ENCODE measurements around the gene WFDC5. TPM values are rescaled to one million over a fixed set of nuclear protein-coding genes. Genes with fewer than 3 reads are reported as not detected.

Gene WFDC5
- total and polyA plus RNA-seq, 10 of the 15 experiments (the other 5 are each of a cell fraction or from before 2014, with no cell fraction given): 0.20 to 0.26 (median 0.21) TPM; not detected in 7

GRCh38 chr20:45073221-45073620 lies 41.8 kb downstream of the WFDC5 start (continued):
- TF ChIP-seq TCF3 (IDR thresholded peaks at IDR 0.05; ENCODE audit: borderline replicate concordance, insufficient read depth, low read depth, low read length) (no peak), ZNF384 (IDR thresholded peaks at IDR 0.05; ENCODE audit: borderline replicate concordance, low read depth, low read length) (no peak), CHD1 (IDR thresholded peaks at IDR 0.05; ENCODE audit: low read depth, low read length) (no peak), SUPT20H (IDR thresholded peaks at IDR 0.05; ENCODE audit: borderline replicate concordance, control insufficient read depth, low read depth, low read length) (no peak), IRF4 (IDR thresholded peaks at IDR 0.05; ENCODE audit: low read depth, low read length) (no peak)

DNA sequence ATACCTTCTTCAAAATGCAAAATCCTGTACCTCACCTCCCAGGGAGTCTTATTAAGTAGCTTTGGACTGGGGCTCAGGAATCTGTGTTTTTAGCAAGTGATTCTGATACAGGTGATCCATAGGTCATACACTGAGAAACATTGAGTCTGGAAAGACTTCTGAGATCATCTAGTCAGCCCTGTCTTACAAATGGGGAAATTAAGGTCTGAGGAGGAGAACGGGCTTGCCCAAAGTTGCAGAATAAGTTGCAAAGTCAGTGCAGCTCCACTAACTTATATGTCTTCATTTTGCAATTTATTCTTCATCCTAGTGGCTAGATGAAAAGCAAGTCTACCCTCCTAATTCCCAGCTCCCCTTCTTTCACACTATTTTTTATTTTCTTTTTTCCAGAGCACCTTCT lies 42.9 kb downstream of the WFDC5 start:
- Histone ChIP-seq H3K36me3 (ENCODE audit: control insufficient read depth in 2 of 2, insufficient read depth in 2 of 2, low read length in 1 of 2) (peaks cover 16 to 33% of the 10 kb centered on the region in 2 experiments), H3K79me2 (ENCODE audit: control insufficient read depth, insufficient read depth, low read length) (peaks cover 4% of the 10 kb centered on the region), H4K20me1 (ENCODE audit: control insufficient read depth, insufficient read depth) (no peaks in the 10 kb centered on the region), H3K27ac (ENCODE audit: control insufficient read depth, insufficient read depth) (no peak overlapping the region), H3K9me3 (replicated peaks; ENCODE audit: control insufficient read depth, insufficient read depth, low read length) (no peaks in the 10 kb centered on the region), H3K27me3 (replicated peaks in 1 of 2; ENCODE audit: control insufficient read depth in 2 of 2, insufficient read depth in 2 of 2, low read length in 1 of 2) (no peaks in the 10 kb centered on the region), H3K4me1 (ENCODE audit: control insufficient read depth, insufficient read depth, low read length) (no peaks in the 10 kb centered on the region), H3K9ac (ENCODE audit: control insufficient read depth, insufficient read depth, low read length) (no peak overlapping the region), H3K4me3 (no peak overlapping the region), H3K4me2 (ENCODE audit: control insufficient read depth, insufficient read depth) (no peak overlapping the region), H2AFZ (ENCODE audit: control insufficient read depth, low read depth, low read length) (no peak overlapping the region)
- no TSS peak for BruUV-seq (replicated peaks)
- DNase-seq (ENCODE audit: low read depth, low spot score): no peak
- ChIA-PET RAD21 (ENCODE audit: unreplicated experiment) (interaction anchor here (1.7 kb wide), 1 partner anchor 28 kb away, joined by 5 read pairs; no protein-coding TSS in a partner anchor), SMC1A (ENCODE audit: uncharacterized antibody, unreplicated experiment) (interaction anchor here (0.5 to 1.7 kb wide), 5 partner anchors 11 to 28 kb away, joined by 3 to 5 read pairs (median 3); no protein-coding TSS in a partner anchor), POLR2A (interaction anchor here (1.6 kb wide), 1 partner anchor 14 kb away, joined by 4 read pairs; no protein-coding TSS in a partner anchor), CTCF (interaction anchor here (0.5 to 3.0 kb wide), 8 partner anchors 8 to 213 kb away, joined by 3 to 20 read pairs (median 3); no protein-coding TSS in a partner anchor)
- ATAC-seq: no peak
- FAIRE-seq: no peak
- in situ Hi-C loops (cut with MboI) (no loop called here), intact Hi-C loops (cut with micrococcal nuclease; ENCODE audit: unreplicated experiment) (no loop called here)
- 100% methylated on average over 1 of the region's 1 CpG for WGBS (ENCODE audit: insufficient coverage, insufficient replicate concordance, low lambda C conversion rate, missing lambda C conversion rate)
- TF ChIP-seq, protein P1, sequence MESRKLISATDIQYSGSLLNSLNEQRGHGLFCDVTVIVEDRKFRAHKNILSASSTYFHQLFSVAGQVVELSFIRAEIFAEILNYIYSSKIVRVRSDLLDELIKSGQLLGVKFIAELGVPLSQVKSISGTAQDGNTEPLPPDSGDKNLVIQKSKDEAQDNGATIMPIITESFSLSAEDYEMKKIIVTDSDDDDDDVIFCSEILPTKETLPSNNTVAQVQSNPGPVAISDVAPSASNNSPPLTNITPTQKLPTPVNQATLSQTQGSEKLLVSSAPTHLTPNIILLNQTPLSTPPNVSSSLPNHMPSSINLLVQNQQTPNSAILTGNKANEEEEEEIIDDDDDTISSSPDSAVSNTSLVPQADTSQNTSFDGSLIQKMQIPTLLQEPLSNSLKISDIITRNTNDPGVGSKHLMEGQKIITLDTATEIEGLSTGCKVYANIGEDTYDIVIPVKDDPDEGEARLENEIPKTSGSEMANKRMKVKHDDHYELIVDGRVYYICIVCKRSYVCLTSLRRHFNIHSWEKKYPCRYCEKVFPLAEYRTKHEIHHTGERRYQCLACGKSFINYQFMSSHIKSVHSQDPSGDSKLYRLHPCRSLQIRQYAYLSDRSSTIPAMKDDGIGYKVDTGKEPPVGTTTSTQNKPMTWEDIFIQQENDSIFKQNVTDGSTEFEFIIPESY (IDR thresholded peaks at IDR 0.05): no peak
- TF ChIP-seq SKIL (IDR thresholded peaks at IDR 0.05; ENCODE audit: low read depth, poor library complexity, severe bottlenecking): no peak
- TF ChIP-seq ESRRA (IDR thresholded peaks at IDR 0.05; ENCODE audit: low read length): no peak
- no peak for TF ChIP-seq NFYA (IDR thresholded peaks at IDR 0.05; ENCODE audit: borderline replicate concordance, low read depth, low read length)
- no peak for TF ChIP-seq MEF2A (IDR thresholded peaks at IDR 0.05; ENCODE audit: insufficient read depth, low read depth, low read length)
- TF ChIP-seq SP1 (IDR thresholded peaks at IDR 0.05; ENCODE audit: low read depth, low read length): no peak
- no peak for TF ChIP-seq CREB1 (IDR thresholded peaks at IDR 0.05; ENCODE audit: low read depth)
- TF ChIP-seq, protein P2, sequence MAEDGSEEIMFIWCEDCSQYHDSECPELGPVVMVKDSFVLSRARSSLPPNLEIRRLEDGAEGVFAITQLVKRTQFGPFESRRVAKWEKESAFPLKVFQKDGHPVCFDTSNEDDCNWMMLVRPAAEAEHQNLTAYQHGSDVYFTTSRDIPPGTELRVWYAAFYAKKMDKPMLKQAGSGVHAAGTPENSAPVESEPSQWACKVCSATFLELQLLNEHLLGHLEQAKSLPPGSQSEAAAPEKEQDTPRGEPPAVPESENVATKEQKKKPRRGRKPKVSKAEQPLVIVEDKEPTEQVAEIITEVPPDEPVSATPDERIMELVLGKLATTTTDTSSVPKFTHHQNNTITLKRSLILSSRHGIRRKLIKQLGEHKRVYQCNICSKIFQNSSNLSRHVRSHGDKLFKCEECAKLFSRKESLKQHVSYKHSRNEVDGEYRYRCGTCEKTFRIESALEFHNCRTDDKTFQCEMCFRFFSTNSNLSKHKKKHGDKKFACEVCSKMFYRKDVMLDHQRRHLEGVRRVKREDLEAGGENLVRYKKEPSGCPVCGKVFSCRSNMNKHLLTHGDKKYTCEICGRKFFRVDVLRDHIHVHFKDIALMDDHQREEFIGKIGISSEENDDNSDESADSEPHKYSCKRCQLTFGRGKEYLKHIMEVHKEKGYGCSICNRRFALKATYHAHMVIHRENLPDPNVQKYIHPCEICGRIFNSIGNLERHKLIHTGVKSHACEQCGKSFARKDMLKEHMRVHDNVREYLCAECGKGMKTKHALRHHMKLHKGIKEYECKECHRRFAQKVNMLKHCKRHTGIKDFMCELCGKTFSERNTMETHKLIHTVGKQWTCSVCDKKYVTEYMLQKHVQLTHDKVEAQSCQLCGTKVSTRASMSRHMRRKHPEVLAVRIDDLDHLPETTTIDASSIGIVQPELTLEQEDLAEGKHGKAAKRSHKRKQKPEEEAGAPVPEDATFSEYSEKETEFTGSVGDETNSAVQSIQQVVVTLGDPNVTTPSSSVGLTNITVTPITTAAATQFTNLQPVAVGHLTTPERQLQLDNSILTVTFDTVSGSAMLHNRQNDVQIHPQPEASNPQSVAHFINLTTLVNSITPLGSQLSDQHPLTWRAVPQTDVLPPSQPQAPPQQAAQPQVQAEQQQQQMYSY (CRISPR knock-in tag; IDR thresholded peaks at IDR 0.05): no peak
- no peak for TF ChIP-seq MTA3 (IDR thresholded peaks at IDR 0.05; ENCODE audit: borderline replicate concordance, low read length)
